GM13977 (cell line): ENCODE measurements around the gene RLIM.
A peak's percentile ranks its signal among the peaks of the same experiment; 100 is the strongest.

ENCODE experiments used
- DNase-seq: peaks from one replicate; pipeline ENCODE4 v3.0.0; 2012; ENCODE audit warnings: low spot score
- CTCF ChIP-seq: IDR thresholded peaks from 2 replicates; pipeline ENCODE4 v1.5.1; 2012; ENCODE audit warnings: mild to moderate bottlenecking, control low read depth; ENCODE audit not compliant: insufficient read depth; ENCODE audit errors: extremely low read depth, missing control alignments
- in situ Hi-C: fragments of 300-500 bp; cut with MboI; formaldehyde crosslinking; loops from one replicate; pipeline ENCODE4 v1.12.0; 2022; ENCODE audit warnings: low sequenced_read_pairs, low pct_unique_long_range_greater_than_20kb, mixed read lengths, inconsistent platforms; ENCODE audit not compliant: unreplicated experiment

Gene RLIM

GRCh38 chrX:74536832-74537371 is 77.5 kb downstream of the RLIM start:
- in situ Hi-C loops, result no loop called here
- peak; percentile 9 for TF ChIP-seq CTCF
- no peak for DNase-seq

GRCh38 chrX:74536152-74536831 is 78.1 kb downstream of the RLIM start:
- in situ Hi-C loops, result no loop called here
- peak; percentile 65 for DNase-seq
- no peak for TF ChIP-seq CTCF

- DNase-seq, result peak; percentile 54
- in situ Hi-C loops, result no loop called here
- peak; percentile 54 for TF ChIP-seq CTCF
These were observed 78.8 kb downstream of the RLIM start for GRCh38 chrX:74535408-74536151.
